H9 (cell line): ENCODE data around the gene CABLES1. TPM values are rescaled to one million over a fixed set of nuclear protein-coding genes. Genes with fewer than 3 reads are reported as not detected.
A peak's percentile ranks its signal among the peaks of the same experiment; 100 is the strongest.

Source experiments
- DNase-seq: peaks from one replicate; pipeline ENCODE4 v3.0.0-alpha.2; 2017
- H2AFZ ChIP-seq: one replicate; pipeline ENCODE4 v1.6.1; 2013; ENCODE audit warnings: mild to moderate bottlenecking, low read length, control low read depth, moderate library complexity
- H2AK5ac ChIP-seq: 2 replicates; pipeline ENCODE4 v1.6.1; 2013; ENCODE audit warnings: low read length, control low read depth, mixed read lengths; ENCODE audit not compliant: insufficient read length
- H2BK120ac ChIP-seq: one replicate; pipeline ENCODE4 v1.6.1; 2013; ENCODE audit warnings: low read depth, mild to moderate bottlenecking, low read length, control low read depth, inconsistent platforms; ENCODE audit not compliant: poor library complexity, severe bottlenecking
- H2BK12ac ChIP-seq: 2 replicates; pipeline ENCODE4 v1.6.1; 2013; ENCODE audit warnings: low read length, control low read depth, mixed read lengths, low read depth; ENCODE audit not compliant: insufficient read length
- H2BK15ac ChIP-seq: 2 replicates; pipeline ENCODE4 v1.6.1; 2013; ENCODE audit warnings: low read depth, low read length, control low read depth
- H2BK20ac ChIP-seq: one replicate; pipeline ENCODE4 v1.6.1; 2013; ENCODE audit warnings: low read depth, mild to moderate bottlenecking, low read length, control low read depth, inconsistent platforms; ENCODE audit not compliant: poor library complexity, severe bottlenecking
- H2BK5ac ChIP-seq: 2 replicates; pipeline ENCODE4 v1.6.1; 2013; ENCODE audit warnings: low read length, control low read depth, mixed read lengths; ENCODE audit not compliant: insufficient read length
- H3K14ac ChIP-seq: 2 replicates; pipeline ENCODE4 v1.6.1; 2013; ENCODE audit warnings: low read length, control low read depth; ENCODE audit not compliant: insufficient read depth
- H3K18ac ChIP-seq: 2 replicates; pipeline ENCODE4 v1.6.1; 2013; ENCODE audit warnings: low read depth, mild to moderate bottlenecking, mixed read lengths, low read length, control low read depth; ENCODE audit not compliant: insufficient read length
- H3K23ac ChIP-seq: 2 replicates; pipeline ENCODE4 v1.6.1; 2013; ENCODE audit warnings: low read length, control low read depth, mixed read lengths, low read depth; ENCODE audit not compliant: insufficient read length
- H3K23me2 ChIP-seq: 2 replicates; pipeline ENCODE4 v1.6.1; 2013; ENCODE audit warnings: low read depth, mild to moderate bottlenecking, mixed read lengths, low read length, control low read depth; ENCODE audit not compliant: insufficient read length, poor library complexity, severe bottlenecking
- H3K27ac ChIP-seq: 2 replicates; pipeline ENCODE4 v1.5.1; 2013; ENCODE audit warnings: low read length, control low read depth, mixed read lengths, low read depth; ENCODE audit not compliant: insufficient read length
- H3K27me3 ChIP-seq: 2 replicates; pipeline ENCODE4 v1.6.1; 2013; ENCODE audit warnings: low read length, control low read depth, inconsistent platforms; ENCODE audit not compliant: insufficient read depth
- H3K4ac ChIP-seq: 2 replicates; pipeline ENCODE4 v1.6.1; 2013; ENCODE audit warnings: low read depth, mild to moderate bottlenecking, control low read depth, inconsistent platforms, low read length, moderate library complexity
- H3K4me1 ChIP-seq: 2 replicates; pipeline ENCODE4 v1.6.1; 2013; ENCODE audit warnings: low read length, control low read depth, inconsistent platforms; ENCODE audit not compliant: insufficient read depth
- H3K4me2 ChIP-seq: 2 replicates; pipeline ENCODE4 v1.6.1; 2013; ENCODE audit warnings: low read length, control low read depth, mixed read lengths; ENCODE audit not compliant: insufficient read length, insufficient read depth
- H3K56ac ChIP-seq: 2 replicates; pipeline ENCODE4 v1.6.1; 2013; ENCODE audit warnings: low read depth, mild to moderate bottlenecking, mixed read lengths, low read length, control low read depth; ENCODE audit not compliant: insufficient read length
- H3K79me1 ChIP-seq: 2 replicates; pipeline ENCODE4 v1.6.1; 2013; ENCODE audit warnings: low read depth, mild to moderate bottlenecking, moderate library complexity, low read length, control low read depth, inconsistent platforms; ENCODE audit not compliant: insufficient read depth, poor library complexity, severe bottlenecking
- H3K79me2 ChIP-seq: 2 replicates; pipeline ENCODE4 v1.6.1; 2013; ENCODE audit warnings: low read length, control low read depth, inconsistent platforms; ENCODE audit not compliant: insufficient read depth
- H3K9ac ChIP-seq: 2 replicates; pipeline ENCODE4 v1.6.1; 2013; ENCODE audit warnings: low read length, control low read depth, mixed read lengths; ENCODE audit not compliant: insufficient read length; ENCODE audit errors: extremely low read depth
- H3K9me3 ChIP-seq: one replicate; pipeline ENCODE4 v1.6.1; 2013; ENCODE audit warnings: low read depth, low read length, inconsistent platforms; ENCODE audit not compliant: control insufficient read depth
- H3T11ph ChIP-seq: one replicate; pipeline ENCODE4 v1.6.1; 2013; ENCODE audit warnings: mild to moderate bottlenecking, low read length, control low read depth, inconsistent platforms
- H4K20me1 ChIP-seq: one replicate; pipeline ENCODE4 v1.6.1; 2013; ENCODE audit not compliant: control insufficient read depth, insufficient read length, insufficient read depth
- H4K5ac ChIP-seq: 2 replicates; pipeline ENCODE4 v1.6.1; 2013; ENCODE audit warnings: low read depth, mild to moderate bottlenecking, mixed read lengths, low read length, control low read depth; ENCODE audit not compliant: insufficient read length
- H4K8ac ChIP-seq: replicated peaks from 2 replicates; pipeline ENCODE4 v1.6.1; 2013; ENCODE audit warnings: low read length, control low read depth, mixed read lengths, low read depth; ENCODE audit not compliant: insufficient read length
- H4K91ac ChIP-seq: 2 replicates; pipeline ENCODE4 v1.6.1; 2013; ENCODE audit warnings: low read depth, mild to moderate bottlenecking, moderate library complexity, mixed read lengths, low read length, control low read depth; ENCODE audit not compliant: insufficient read length
- H3K27ac Mint-ChIP-seq, 3 experiments: 2 replicates in 2 of 3; 3 replicates in 1 of 3; pipeline ENCODE4 v1.8.0; 2020 to 2021; ENCODE audit warnings: mixed read lengths in 3 of 3, mild to moderate bottlenecking in 1 of 3, moderate library complexity in 1 of 3
- H3K27me3 Mint-ChIP-seq: 2 replicates; pipeline ENCODE4 v1.8.0; 2021; ENCODE audit warnings: low read depth, mild to moderate bottlenecking, moderate library complexity, mixed read lengths
- H3K36me3 Mint-ChIP-seq, 3 experiments: 2 replicates in 2 of 3; 3 replicates in 1 of 3; pipeline ENCODE4 v1.8.0; 2020 to 2021; ENCODE audit warnings: low read depth in 3 of 3, mixed read lengths in 3 of 3; ENCODE audit not compliant: insufficient read depth in 1 of 3
- H3K4me1 Mint-ChIP-seq, 2 experiments: 2 replicates each; pipeline ENCODE4 v1.8.0; 2020; ENCODE audit warnings: mixed read lengths in 2 of 2
- H3K4me3 Mint-ChIP-seq, 2 experiments: 2 replicates in 1 of 2; 3 replicates in 1 of 2; pipeline ENCODE4 v1.8.0; 2020 to 2021; ENCODE audit warnings: mild to moderate bottlenecking in 2 of 2, mixed read lengths in 2 of 2, moderate library complexity in 1 of 2
- H3K9me3 Mint-ChIP-seq, 2 experiments: 2 replicates in 1 of 2; 3 replicates in 1 of 2; pipeline ENCODE4 v1.8.0; 2020; ENCODE audit warnings: mild to moderate bottlenecking in 2 of 2, mixed read lengths in 2 of 2, moderate library complexity in 1 of 2
- WGBS: extraction: QIAGEN DNeasy Blood & Tissue Kit; methylation state at CpG from one replicate; pipeline ENCODE4 v1.1.7; 2013; ENCODE audit warnings: missing lambda C conversion rate, low lambda C conversion rate, mixed read lengths; ENCODE audit not compliant: insufficient read length; ENCODE audit errors: extremely low coverage; 5-methylcytosine and 5-hydroxymethylcytosine counted together
- total RNA-seq: library from RNA; stranded (reverse); gene quantifications from 2 replicates; pipeline ENCODE4 v1.2.1, GENCODE V29; 2021
- TF ChIP-seq, protein P1 (sequence below): fragments of 200-600 bp; sonication (generic); conservative IDR thresholded peaks from 3 replicates; pipeline ENCODE4 v1.8.0; 2021; ENCODE audit warnings: antibody characterized with exemption, mild to moderate bottlenecking

CABLES1 gene
- total RNA-seq, 1 experiment from 2014 or later = 27.1 TPM

DNA sequence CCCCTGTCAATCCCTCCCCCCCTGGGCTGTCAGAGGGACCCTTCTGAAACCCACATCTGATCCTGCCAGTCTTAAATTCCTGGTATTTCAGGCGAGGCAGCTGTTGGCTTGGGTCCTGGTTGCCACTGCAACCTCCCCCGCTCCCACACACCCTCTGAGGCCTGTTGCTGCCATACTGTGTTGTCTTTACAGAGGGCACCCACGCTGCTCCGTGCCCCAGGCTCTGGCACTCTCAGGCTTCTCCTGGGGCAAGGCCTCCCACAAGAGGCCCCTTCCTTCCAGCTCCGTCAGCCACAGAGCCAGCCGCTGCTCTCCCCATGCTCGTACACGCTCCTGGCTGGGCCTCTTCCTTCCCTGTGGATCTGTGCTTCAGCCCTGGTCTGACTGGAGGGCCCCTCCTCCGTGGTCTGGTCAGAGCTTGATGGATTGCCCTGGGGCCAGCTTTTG lies 8.6 kb downstream of the CABLES1 start:
- Histone ChIP-seq H3K9ac (no peak overlapping the region), H4K20me1 (no peaks in the 10 kb centered on the region), H3K9me3 (no peaks in the 10 kb centered on the region), H4K91ac (no peak overlapping the region), H2BK12ac (no peak overlapping the region), H4K5ac (no peak overlapping the region), H2AFZ (no peak overlapping the region), H3K56ac (no peak overlapping the region), H3K27ac (no peak overlapping the region), H3K79me2 (peaks cover 31% of the 10 kb centered on the region; the same call in 1 of the 2 replicates), H2BK20ac (no peak overlapping the region), H3K27me3 (no peaks in the 10 kb centered on the region), H2BK120ac (no peak overlapping the region), H3K4ac (no peak overlapping the region), H3K79me1 (no peaks in the 10 kb centered on the region), H3K23ac (no peak overlapping the region), H3K23me2 (no peaks in the 10 kb centered on the region), H3K4me1 (no peaks in the 10 kb centered on the region), H3K14ac (no peak overlapping the region), H3K4me2 (no peak overlapping the region), H2BK5ac (no peak overlapping the region), H3T11ph (no peak overlapping the region), H2AK5ac (no peak overlapping the region), H4K8ac (no peak overlapping the region), H3K18ac (no peak overlapping the region), H2BK15ac (no peak overlapping the region)
- no peak for DNase-seq
- no peaks in the 10 kb centered on the region; the same call in 1 of the 2 replicates for H3K27me3 Mint-ChIP-seq
- H3K4me1 Mint-ChIP-seq = peaks cover 58 to 59% of the 10 kb centered on the region in 2 experiments
- peaks cover 4 to 15% (median 15%) of the 10 kb centered on the region in 3 experiments; a peak in 5 of 7 replicates for H3K36me3 Mint-ChIP-seq
- H3K4me3 Mint-ChIP-seq = peak overlapping the region in 1 of 2 experiments; percentile 45; a peak in 1 of 5 replicates
- no peaks in the 10 kb centered on the region for H3K9me3 Mint-ChIP-seq
- WGBS = no CpG with 5 or more reads among the region's 9 CpGs
- TF ChIP-seq, protein P1, sequence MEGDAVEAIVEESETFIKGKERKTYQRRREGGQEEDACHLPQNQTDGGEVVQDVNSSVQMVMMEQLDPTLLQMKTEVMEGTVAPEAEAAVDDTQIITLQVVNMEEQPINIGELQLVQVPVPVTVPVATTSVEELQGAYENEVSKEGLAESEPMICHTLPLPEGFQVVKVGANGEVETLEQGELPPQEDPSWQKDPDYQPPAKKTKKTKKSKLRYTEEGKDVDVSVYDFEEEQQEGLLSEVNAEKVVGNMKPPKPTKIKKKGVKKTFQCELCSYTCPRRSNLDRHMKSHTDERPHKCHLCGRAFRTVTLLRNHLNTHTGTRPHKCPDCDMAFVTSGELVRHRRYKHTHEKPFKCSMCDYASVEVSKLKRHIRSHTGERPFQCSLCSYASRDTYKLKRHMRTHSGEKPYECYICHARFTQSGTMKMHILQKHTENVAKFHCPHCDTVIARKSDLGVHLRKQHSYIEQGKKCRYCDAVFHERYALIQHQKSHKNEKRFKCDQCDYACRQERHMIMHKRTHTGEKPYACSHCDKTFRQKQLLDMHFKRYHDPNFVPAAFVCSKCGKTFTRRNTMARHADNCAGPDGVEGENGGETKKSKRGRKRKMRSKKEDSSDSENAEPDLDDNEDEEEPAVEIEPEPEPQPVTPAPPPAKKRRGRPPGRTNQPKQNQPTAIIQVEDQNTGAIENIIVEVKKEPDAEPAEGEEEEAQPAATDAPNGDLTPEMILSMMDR = no peak
- peak overlapping the region; percentile 94 to 95 (median 95); a peak in 6 of 7 replicates for H3K27ac Mint-ChIP-seq
